Neural crest cell (in vitro differentiated cells): ENCODE data around the gene VDR. TPM values are rescaled to one million over a fixed set of nuclear protein-coding genes. Genes with fewer than 3 reads are reported as not detected.
"Not testable (repeated sequence)": the region's sequence is repeated elsewhere in the genome, so short reads cannot be mapped to it uniquely, and the experiment has no call there.

Experiments used
- DNase-seq: peaks from one replicate; pipeline ENCODE4 v3.0.0; 2021; ENCODE audit warnings: low read depth, mixed read lengths, low spot score
- H3K27ac Mint-ChIP-seq: one replicate; pipeline ENCODE4 v1.8.0; 2021; ENCODE audit warnings: mild to moderate bottlenecking, mixed read lengths; ENCODE audit not compliant: unreplicated experiment
- H3K27me3 Mint-ChIP-seq: 2 replicates; pipeline ENCODE4 v1.8.0; 2021; ENCODE audit warnings: low read depth, mild to moderate bottlenecking, mixed read lengths
- H3K36me3 Mint-ChIP-seq: 2 replicates; pipeline ENCODE4 v1.8.0; 2021; ENCODE audit warnings: low read depth, mild to moderate bottlenecking, mixed read lengths
- H3K4me1 Mint-ChIP-seq: 2 replicates; pipeline ENCODE4 v1.8.0; 2021; ENCODE audit warnings: mixed read lengths
- H3K4me3 Mint-ChIP-seq: one replicate; pipeline ENCODE4 v1.8.0; 2021; ENCODE audit warnings: mild to moderate bottlenecking, mixed read lengths
- H3K9me3 Mint-ChIP-seq: 2 replicates; pipeline ENCODE4 v1.8.0; 2021; ENCODE audit warnings: mixed read lengths
- CTCF ChIP-seq: fragments of 200-600 bp; sonication (generic); conservative IDR thresholded peaks from 2 replicates; pipeline ENCODE4 v1.5.0; 2021; ENCODE audit warnings: antibody characterized with exemption, mild to moderate bottlenecking
- total RNA-seq: library from RNA; stranded (reverse); gene quantifications from 2 replicates; pipeline ENCODE4 v1.2.1, GENCODE V29; 2021

The VDR gene
- total RNA-seq, 1 donor from 2014 or later = not detected

- DNase-seq = no peak
- Mint-ChIP-seq H3K36me3 (no peaks in the 10 kb centered on the region), H3K27ac (no peak overlapping the region)
Measured at GRCh38 chr12:47844264-47845019, 60.4 kb downstream of the VDR start.

GRCh38 chr12:47843226-47843980 is 61.4 kb downstream of the VDR start:
- H3K27me3 Mint-ChIP-seq = peaks cover 6% of the 10 kb centered on the region
- no peak overlapping the region for H3K27ac Mint-ChIP-seq
- TF ChIP-seq CTCF = no peak
- H3K9me3 Mint-ChIP-seq = no peaks in the 10 kb centered on the region
- DNase-seq = no peak
- no peak overlapping the region for H3K4me3 Mint-ChIP-seq
- no peaks in the 10 kb centered on the region for H3K36me3 Mint-ChIP-seq
- H3K4me1 Mint-ChIP-seq = peaks cover 2% of the 10 kb centered on the region

More at GRCh38 chr12:47844264-47845019, 60.4 kb downstream of the VDR start:
- no peaks in the 10 kb centered on the region for H3K9me3 Mint-ChIP-seq
- no peak for TF ChIP-seq CTCF
- H3K4me1 Mint-ChIP-seq = no peaks in the 10 kb centered on the region
- H3K4me3 Mint-ChIP-seq = no peak overlapping the region
- peaks cover 6% of the 10 kb centered on the region for H3K27me3 Mint-ChIP-seq

DNA sequence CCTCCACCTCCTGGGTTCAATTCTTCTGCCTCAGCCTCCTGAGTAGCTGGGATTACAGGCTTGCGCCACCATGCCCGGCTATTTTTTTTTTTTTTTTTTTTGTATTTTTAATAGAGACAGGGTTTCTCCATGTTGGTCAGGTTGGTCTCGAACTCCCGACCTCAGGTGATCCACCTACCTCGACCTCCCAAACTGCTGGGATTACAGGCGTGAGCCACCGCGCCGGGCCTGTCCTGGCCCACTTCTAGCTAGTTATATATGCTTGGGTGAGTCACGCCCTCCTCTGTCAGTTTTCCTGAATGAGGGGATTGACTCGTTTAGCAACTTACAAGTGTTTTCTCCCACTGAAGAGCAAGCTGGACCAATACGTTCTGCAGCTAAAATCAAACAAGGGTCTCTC is 62.3 kb downstream of the VDR start:
- H3K27ac Mint-ChIP-seq, H3K9me3 Mint-ChIP-seq, H3K4me1 Mint-ChIP-seq, H3K36me3 Mint-ChIP-seq, H3K4me3 Mint-ChIP-seq, H3K27me3 Mint-ChIP-seq, DNase-seq: not testable (repeated sequence)

- Mint-ChIP-seq H3K27ac (no peak overlapping the region), H3K36me3 (no peaks in the 10 kb centered on the region), H3K9me3 (no peaks in the 10 kb centered on the region), H3K4me1 (peaks cover 9% of the 10 kb centered on the region), H3K4me3 (no peak overlapping the region), H3K27me3 (peaks cover 6% of the 10 kb centered on the region)
- no peak for DNase-seq
- no peak for TF ChIP-seq CTCF
Measured at GRCh38 chr12:47841910-47842309, 62.9 kb downstream of the VDR start.

DNA sequence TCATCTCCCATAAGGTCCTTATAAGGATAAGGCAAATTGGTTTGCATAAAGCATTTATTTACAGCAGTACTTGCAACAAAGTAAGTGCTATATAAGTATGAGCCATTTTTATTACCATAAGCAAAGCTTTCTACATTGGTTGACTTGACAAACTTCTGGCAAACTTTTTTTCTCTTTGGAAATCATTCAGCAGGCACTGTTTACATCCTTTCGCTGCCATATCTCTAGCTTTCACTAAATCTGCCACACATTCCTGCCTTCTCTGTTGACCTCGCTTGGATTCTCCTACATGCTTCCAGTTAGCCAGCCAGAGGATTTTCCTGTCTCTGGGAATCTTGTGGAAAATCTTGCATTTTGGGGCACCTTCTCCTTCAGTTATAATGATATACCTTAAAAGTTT is 63.3 kb downstream of the VDR start:
- H3K4me1 Mint-ChIP-seq = peaks cover 12% of the 10 kb centered on the region
- H3K27ac Mint-ChIP-seq = no peak overlapping the region
- no peak for DNase-seq
- TF ChIP-seq CTCF = no peak
- no peaks in the 10 kb centered on the region for H3K9me3 Mint-ChIP-seq
- peaks cover 6% of the 10 kb centered on the region for H3K27me3 Mint-ChIP-seq
- H3K4me3 Mint-ChIP-seq = no peak overlapping the region
- no peaks in the 10 kb centered on the region for H3K36me3 Mint-ChIP-seq

DNA sequence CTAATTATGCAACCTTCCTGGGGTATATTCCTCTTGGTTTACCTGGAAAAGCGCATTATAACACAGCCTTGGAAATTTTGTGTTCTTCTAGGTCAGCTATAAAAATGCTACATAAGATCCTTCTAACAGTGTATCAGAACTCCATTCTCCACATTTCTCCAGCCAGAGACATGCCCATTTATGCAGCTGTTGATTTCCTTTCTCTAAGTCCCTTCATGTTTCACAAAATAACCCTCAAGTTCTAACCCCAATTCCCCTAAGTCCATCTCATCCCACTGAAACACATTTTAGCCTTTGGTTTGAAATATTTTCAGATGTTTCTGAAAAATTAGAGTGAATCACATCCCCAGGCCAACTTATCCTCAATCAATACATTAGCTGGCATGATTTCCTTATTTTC is 64.2 kb downstream of the VDR start:
- H3K27me3 Mint-ChIP-seq = peaks cover 6% of the 10 kb centered on the region

More for the DNA sequence above, 64.2 kb downstream of the VDR start:
- no peaks in the 10 kb centered on the region for H3K36me3 Mint-ChIP-seq
- H3K9me3 Mint-ChIP-seq = no peaks in the 10 kb centered on the region
- H3K27ac Mint-ChIP-seq = no peak overlapping the region
- no peak for DNase-seq
- H3K4me1 Mint-ChIP-seq = peaks cover 22% of the 10 kb centered on the region
- H3K4me3 Mint-ChIP-seq = no peak overlapping the region
- TF ChIP-seq CTCF = no peak
